Left ventricle myocardium inferior (tissue), 1 donor: ENCODE results near the gene NKG7. TPM values are rescaled to one million over a fixed set of nuclear protein-coding genes. Genes with fewer than 3 reads are reported as not detected.

Experiments used
- DNase-seq: peaks from one replicate; pipeline ENCODE4 v3.0.0-alpha.2; 2020
- H3K27ac ChIP-seq: fragments of 200-600 bp; replicated peaks from 2 replicates; pipeline ENCODE4 v1.8.0; 2021
- H3K27me3 ChIP-seq: fragments of 200-600 bp; 2 replicates; pipeline ENCODE4 v1.8.0; 2021; ENCODE audit warnings: low read depth
- H3K36me3 ChIP-seq: fragments of 200-600 bp; 2 replicates; pipeline ENCODE4 v1.8.0; 2021
- H3K4me1 ChIP-seq: fragments of 200-600 bp; 2 replicates; pipeline ENCODE4 v1.8.0; 2021
- H3K4me3 ChIP-seq: fragments of 200-600 bp; 2 replicates; pipeline ENCODE4 v1.8.0; 2021; ENCODE audit warnings: mild to moderate bottlenecking, moderate library complexity
- H3K9me3 ChIP-seq: fragments of 200-600 bp; replicated peaks from 2 replicates; pipeline ENCODE4 v1.8.0; 2021
- CTCF ChIP-seq: fragments of 200-600 bp; IDR thresholded peaks from 2 replicates; pipeline ENCODE4 v1.8.0; 2021; ENCODE audit warnings: antibody characterized with exemption, mild to moderate bottlenecking, borderline replicate concordance
- intact Hi-C: fragments of 100-400 bp; cut with micrococcal nuclease; formaldehyde crosslinking; loops from one replicate; pipeline ENCODE4 v1.11.0; 2022
- total RNA-seq: library from RNA; stranded (reverse); fragmentation: NEBNext Ultra II Directional; extraction: Animal tissue kit (Norgen Biotek cat#: 25700); gene quantifications from one replicate; pipeline ENCODE4 v1.2.1, GENCODE V29; 2021
- donor health status: DM: no; HTN: yes; CAD: no; lungs with severe emphysema.

The NKG7 gene
- total RNA-seq, 1 donor from 2014 or later: 1.8 TPM

- Histone ChIP-seq H3K9me3 (no peaks in the 10 kb centered on the region), H3K27me3 (no peaks in the 10 kb centered on the region), H3K27ac (no peak overlapping the region), H3K4me1 (peaks cover 11% of the 10 kb centered on the region), H3K4me3 (no peak overlapping the region), H3K36me3 (peaks cover 33% of the 10 kb centered on the region)
- no peak for DNase-seq
- TF ChIP-seq CTCF: no peak
- intact Hi-C loops: no loop called here
These were observed 17.7 kb downstream of the NKG7 start for GRCh38 chr19:51354742-51355148.

GRCh38 chr19:51354103-51354741 lies 18.2 kb downstream of the NKG7 start:
- Histone ChIP-seq H3K27me3 (no peaks in the 10 kb centered on the region), H3K4me1 (peaks cover 11% of the 10 kb centered on the region), H3K4me3 (no peak overlapping the region), H3K9me3 (no peaks in the 10 kb centered on the region), H3K27ac (no peak overlapping the region), H3K36me3 (peaks cover 38% of the 10 kb centered on the region)
- DNase-seq: no peak
- intact Hi-C loops: no loop called here
- no peak for TF ChIP-seq CTCF

GRCh38 chr19:51352783-51353360 lies 19.6 kb downstream of the NKG7 start:
- intact Hi-C loops: no loop called here
- Histone ChIP-seq H3K27ac (no peak overlapping the region), H3K9me3 (no peaks in the 10 kb centered on the region), H3K36me3 (peaks cover 49% of the 10 kb centered on the region), H3K4me3 (no peak overlapping the region), H3K4me1 (peaks cover 11% of the 10 kb centered on the region), H3K27me3 (no peaks in the 10 kb centered on the region)
- TF ChIP-seq CTCF: no peak
- no peak for DNase-seq

- H3K27ac ChIP-seq: no peak overlapping the region
- H3K4me3 ChIP-seq: no peak overlapping the region
- H3K9me3 ChIP-seq: no peaks in the 10 kb centered on the region
- no peak for DNase-seq
- no peaks in the 10 kb centered on the region for H3K27me3 ChIP-seq
- H3K4me1 ChIP-seq: peaks cover 11% of the 10 kb centered on the region
- intact Hi-C loops: no loop called here
- no peak for TF ChIP-seq CTCF
- peaks cover 63% of the 10 kb centered on the region for H3K36me3 ChIP-seq
These were observed 21.0 kb downstream of the NKG7 start for GRCh38 chr19:51351266-51351990.

- intact Hi-C loops: no loop called here
- Histone ChIP-seq H3K4me1 (no peaks in the 10 kb centered on the region), H3K27me3 (no peaks in the 10 kb centered on the region), H3K9me3 (no peaks in the 10 kb centered on the region), H3K4me3 (no peak overlapping the region), H3K36me3 (peaks cover 69% of the 10 kb centered on the region), H3K27ac (no peak overlapping the region)
- no peak for TF ChIP-seq CTCF
- DNase-seq: no peak
These were observed 25.1 kb downstream of the NKG7 start for GRCh38 chr19:51347209-51347928.
